K562 (cell line): ENCODE measurements around the gene DAZAP1. TPM values are rescaled to one million over a fixed set of nuclear protein-coding genes. Genes with fewer than 3 reads are reported as not detected.
"Not testable (repeated sequence)": the region's sequence is repeated elsewhere in the genome, so short reads cannot be mapped to it uniquely, and the experiment has no call there.

ENCODE experiments used
- ATAC-seq: fragments of 200-7000 bp; cut with Tn5 transposase; 3 replicates; pipeline ENCODE4 v1.9.1; 2020; ENCODE audit warnings: moderate library complexity
- BruUV-seq: library from RNA; stranded (reverse); fragments of 400-500 nt; replicated peaks from 2 replicates; lab custom pipeline; 2021; lab: Mats Ljungman, UMichigan
- CTCF ChIA-PET: fragments of 300-600 bp; formaldehyde crosslinking; extraction: SDS; loops from one replicate; lab custom pipeline; 2021; ENCODE audit warnings: low intra/inter-chr PET ratio; lab: Yijun Ruan, JAX
- POLR2A ChIA-PET: fragments of 300-600, 350-650 bp; sonication (Branson Sonifier 250); formaldehyde crosslinking; extraction: SDS; loops from one replicate; lab custom pipeline; 2021; ENCODE audit warnings: antibody characterized with exemption, inconsistent platforms; lab: Yijun Ruan, JAX
- DNase-seq, 4 experiments: peaks; one replicate each; pipeline versions ENCODE4 v3.0.0 to v3.0.0-alpha.2; 2011 to 2018; ENCODE audit warnings: low spot score in 3 of 4, mixed read lengths in 3 of 4; ENCODE audit errors: extremely low read depth in 1 of 4
- FAIRE-seq: peaks from 2 replicates; lab custom pipeline; 2011; peaks lifted over from hg19 to GRCh38; lab: Jason Lieb, UNC
- H2AFZ ChIP-seq: 2 replicates; pipeline ENCODE4 v1.6.0; 2011; ENCODE audit warnings: low read depth, low read length, control low read depth, inconsistent platforms
- H3K27ac ChIP-seq: fragments of 200-600 bp; 3 replicates; pipeline ENCODE4 v1.8.0; 2011; ENCODE audit warnings: low read depth, mild to moderate bottlenecking, control low read depth, inconsistent platforms, low read length, moderate library complexity, mixed read lengths; ENCODE audit errors: extremely low read depth
- H3K27me3 ChIP-seq, 2 experiments: fragments of 300-600 bp in 1 of 2; 2 replicates in 1 of 2; 3 replicates in 1 of 2; pipeline versions ENCODE4 v1.6.0 to v1.8.0; 2011; ENCODE audit warnings: inconsistent platforms in 2 of 2, low read length in 2 of 2, mild to moderate bottlenecking in 1 of 2, mixed read lengths in 1 of 2, moderate library complexity in 1 of 2; ENCODE audit not compliant: control insufficient read depth in 2 of 2, insufficient read depth in 2 of 2
- H3K36me3 ChIP-seq: fragments of 300-600 bp; 3 replicates; pipeline ENCODE4 v1.8.0; 2011; ENCODE audit warnings: mild to moderate bottlenecking, low read length, inconsistent platforms; ENCODE audit not compliant: control insufficient read depth, insufficient read depth
- H3K4me1 ChIP-seq, 2 experiments: fragments of 200-600 bp in 1 of 2; replicated peaks in 1 of 2; 2 replicates in 1 of 2; 3 replicates in 1 of 2; pipeline versions ENCODE4 v1.5.1 to v1.8.0; 2011; ENCODE audit warnings: inconsistent platforms in 2 of 2, low read length in 2 of 2, mild to moderate bottlenecking in 1 of 2, mixed read lengths in 1 of 2, moderate library complexity in 1 of 2; ENCODE audit not compliant: control insufficient read depth in 2 of 2, insufficient read depth in 2 of 2
- H3K4me2 ChIP-seq: 2 replicates; pipeline ENCODE4 v1.6.1; 2011; ENCODE audit warnings: low read length, control low read depth, inconsistent platforms, mixed read lengths; ENCODE audit not compliant: insufficient read depth
- H3K4me3 ChIP-seq: fragments of 200-600 bp; sonication (generic), shearing (Covaris generic); 2 replicates; pipeline ENCODE4 v1.5.1; 2016; ENCODE audit warnings: control low read depth, inconsistent platforms
- H3K79me2 ChIP-seq: fragments of 200-600 bp; 3 replicates; pipeline ENCODE4 v1.8.0; 2011; ENCODE audit warnings: low read length, inconsistent platforms; ENCODE audit not compliant: control insufficient read depth, insufficient read depth
- H3K9ac ChIP-seq, 2 experiments: 2 replicates each; pipeline versions ENCODE4 v1.6.0 to v1.6.1; 2011; ENCODE audit warnings: low read depth in 2 of 2, low read length in 2 of 2, control low read depth in 1 of 2, inconsistent platforms in 1 of 2, mild to moderate bottlenecking in 1 of 2, mixed read lengths in 1 of 2; ENCODE audit not compliant: insufficient read depth in 1 of 2
- H3K9me1 ChIP-seq: one replicate; pipeline ENCODE4 v1.6.0; 2011; ENCODE audit warnings: inconsistent platforms, mild to moderate bottlenecking, low read length, moderate library complexity; ENCODE audit not compliant: control insufficient read depth, insufficient read depth
- H3K9me3 ChIP-seq: replicated peaks from 2 replicates; pipeline ENCODE4 v1.5.1; 2011; ENCODE audit warnings: low read depth, low read length, inconsistent platforms; ENCODE audit not compliant: control insufficient read depth, insufficient read depth
- H4K20me1 ChIP-seq: replicated peaks from 2 replicates; pipeline ENCODE4 v1.6.1; 2011; ENCODE audit warnings: low read length, inconsistent platforms, mixed read lengths; ENCODE audit not compliant: control insufficient read depth, insufficient read depth
- ELF1 ChIP-seq: fragments of 200-800 bp; sonication (Bioruptor generic); IDR thresholded peaks from 2 replicates; pipeline ENCODE4 v1.6.1; 2016; ENCODE audit warnings: missing genetic modification characterization, missing compliant biosample characterization
- FOXJ3 ChIP-seq: sonication (generic); formaldehyde crosslinking; IDR thresholded peaks from 2 replicates; pipeline ENCODE4 v1.4.0; 2020; ENCODE audit warnings: mild to moderate bottlenecking, missing genetic modification reagents
- HNRNPLL ChIP-seq: fragments of 200-400 bp; formaldehyde crosslinking; IDR thresholded peaks from 2 replicates; pipeline ENCODE4 v1.6.1; 2017; ENCODE audit warnings: low read length, low read depth, mild to moderate bottlenecking; ENCODE audit not compliant: poor library complexity, severe bottlenecking
- ILF3 ChIP-seq: fragments of 450-650 bp; IDR thresholded peaks from 2 replicates; pipeline ENCODE4 v1.6.1; 2018; ENCODE audit warnings: antibody characterized with exemption, mild to moderate bottlenecking, moderate library complexity, borderline replicate concordance
- MYBL2 ChIP-seq, 2 experiments: fragments of 450-650 bp in 1 of 2; sonication (generic) in 1 of 2; formaldehyde crosslinking in 1 of 2; IDR thresholded peaks; 2 replicates each; pipeline versions ENCODE4 v1.6.1 to v1.8.1; 2017 to 2022; ENCODE audit warnings: borderline replicate concordance in 1 of 2, inconsistent platforms in 1 of 2, low read depth in 1 of 2, mild to moderate bottlenecking in 1 of 2, missing genetic modification reagents in 1 of 2, moderate library complexity in 1 of 2
- NFRKB ChIP-seq: fragments of 450-650 bp; IDR thresholded peaks from 2 replicates; pipeline ENCODE4 v1.6.1; 2016; ENCODE audit warnings: low read depth
- TBL1XR1 ChIP-seq, 2 experiments: IDR thresholded peaks; 2 replicates each; pipeline ENCODE4 v1.6.1; 2012; ENCODE audit warnings: improper control_type of control experiment in 2 of 2, low read length in 2 of 2, mild to moderate bottlenecking in 1 of 2
- TSC22D4 ChIP-seq: fragments of 450-650 bp; IDR thresholded peaks from 2 replicates; pipeline ENCODE4 v1.6.1; 2016; ENCODE audit warnings: missing genetic modification characterization, missing biosample characterization, control low read depth
- ZBED1 ChIP-seq: IDR thresholded peaks from 2 replicates; pipeline ENCODE4 v1.6.1; 2014
- ZNF24 ChIP-seq: fragments of 450-650 bp; IDR thresholded peaks from 2 replicates; pipeline ENCODE4 v1.6.1; 2016
- ZNF668 ChIP-seq: fragments of 250-450 bp; sonication (Bioruptor Pico); IDR thresholded peaks from 2 replicates; pipeline ENCODE4 v1.8.0; 2022; ENCODE audit warnings: mild to moderate bottlenecking, inconsistent platforms
- ZNF764 ChIP-seq: fragments of 250-450 bp; sonication (Bioruptor Pico); IDR thresholded peaks from 2 replicates; pipeline ENCODE4 v1.4.0; 2020; ENCODE audit warnings: low read depth, mild to moderate bottlenecking, moderate library complexity
- WGBS: fragments of 100-300 bp; shearing (Covaris generic); methylation state at CpG from one replicate; pipeline ENCODE4 v1.1.6; 2016; ENCODE audit warnings: low coverage, mixed read lengths; ENCODE audit not compliant: insufficient coverage; ENCODE audit errors: missing lambda C conversion rate; 5-methylcytosine and 5-hydroxymethylcytosine counted together
- in situ Hi-C: fragments of 300-500 bp; cut with MboI; formaldehyde crosslinking; loops from 4 replicates; pipeline ENCODE4 v1.15.0; 2018; ENCODE audit warnings: inconsistent platforms, mixed read lengths
- intact Hi-C: fragments of 100-400 bp; cut with micrococcal nuclease; formaldehyde crosslinking; loops from 2 replicates; pipeline ENCODE4 v1.14.2; 2022
- polyA plus RNA-seq, 8 experiments: library from polyadenylated mRNA; depleted of rRNA in 4 of 8; stranded (reverse) in 5 of 8; unstranded in 3 of 8; fragments of >200 nt; fragmentation: Nextera tagmentation in 2 of 8; fragmentation: Illumina TruSeq in 1 of 8; extraction: Ambion mirVana in 2 of 8; extraction: Trizol in 1 of 8; gene quantifications; 2 replicates each; pipeline versions ENCODE4 v1.2.1 to v1.2.3, GENCODE V29; 2011 to 2014; ENCODE audit warnings: inconsistent platforms in 1 of 8, missing spikeins in 1 of 8
- total RNA-seq, 7 experiments: library from RNA; depleted of rRNA in 6 of 7; stranded (reverse); fragments of >200 nt in 6 of 7; fragmentation: Illumina TruSeq in 2 of 7; extraction: Trizol in 2 of 7; gene quantifications; 2 replicates each; pipeline versions ENCODE4 v1.2.1 to v1.2.3, GENCODE V29; 2011 to 2021; ENCODE audit warnings: low replicate concordance in 1 of 7
- TF ChIP-seq, protein P1 (sequence below): fragments of 450-650 bp; IDR thresholded peaks from one replicate; pipeline ENCODE4 v1.6.1; 2018; ENCODE audit warnings: mild to moderate bottlenecking, moderate library complexity; ENCODE audit not compliant: partially characterized antibody

DAZAP1 gene
- total and polyA plus RNA-seq, 9 of the 15 experiments (the other 6 are each of a cell fraction or from before 2014, with no cell fraction given) = 10.8 to 289 (median 142) TPM

DNA sequence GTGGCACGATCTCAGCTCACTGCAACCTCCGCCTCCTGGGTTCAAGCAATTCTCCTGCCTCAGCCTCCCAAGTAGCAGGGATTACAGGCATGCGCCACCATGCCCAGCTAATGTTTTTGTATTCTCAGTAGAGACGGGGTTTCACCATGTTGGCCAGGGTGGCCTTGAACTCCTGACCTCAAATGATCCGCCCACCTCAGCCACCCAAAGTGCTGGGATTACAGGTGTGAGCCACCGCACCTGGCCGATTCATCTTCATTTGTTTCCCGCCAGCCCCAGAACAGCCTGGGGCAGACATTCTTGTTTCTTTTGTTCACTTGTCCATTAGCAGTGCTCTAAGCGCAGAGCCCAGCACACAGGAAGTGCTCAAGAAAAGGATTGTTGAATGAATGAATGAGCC lies 69.7 kb downstream of the DAZAP1 start:
- ATAC-seq, DNase-seq, BruUV-seq, H3K4me2 ChIP-seq, H4K20me1 ChIP-seq, H3K9me3 ChIP-seq, H3K4me3 ChIP-seq, H3K9me1 ChIP-seq, intact Hi-C loops, CTCF ChIA-PET, H3K27me3 ChIP-seq, H2AFZ ChIP-seq, in situ Hi-C loops, FAIRE-seq: not testable (repeated sequence)
- 0 out of 2 replicates have a peak, but pooled peaks have one; percentile 36 for TF ChIP-seq ZNF24
- Histone ChIP-seq H3K79me2 (peaks cover 44% of the 10 kb centered on the region), H3K4me1 (peaks cover 5 to 83% of the 10 kb centered on the region in 2 experiments; a peak in 4 of 5 replicates), H3K36me3 (peaks cover 33% of the 10 kb centered on the region; the same call in 2 of the 3 replicates), H3K9ac (peak overlapping the region in 1 of 2 experiments; percentile 24; a peak in 2 of 4 replicates), H3K27ac (0 out of 3 replicates have a peak overlapping the region, but pooled peaks have one; percentile 28)
- 95% methylated on average over 6 of the region's 9 CpGs for WGBS
- POLR2A ChIA-PET = interaction anchor here (0.8 kb wide), 1 partner anchor 10 kb away, joined by 4 read pairs; no protein-coding TSS in a partner anchor

DNA sequence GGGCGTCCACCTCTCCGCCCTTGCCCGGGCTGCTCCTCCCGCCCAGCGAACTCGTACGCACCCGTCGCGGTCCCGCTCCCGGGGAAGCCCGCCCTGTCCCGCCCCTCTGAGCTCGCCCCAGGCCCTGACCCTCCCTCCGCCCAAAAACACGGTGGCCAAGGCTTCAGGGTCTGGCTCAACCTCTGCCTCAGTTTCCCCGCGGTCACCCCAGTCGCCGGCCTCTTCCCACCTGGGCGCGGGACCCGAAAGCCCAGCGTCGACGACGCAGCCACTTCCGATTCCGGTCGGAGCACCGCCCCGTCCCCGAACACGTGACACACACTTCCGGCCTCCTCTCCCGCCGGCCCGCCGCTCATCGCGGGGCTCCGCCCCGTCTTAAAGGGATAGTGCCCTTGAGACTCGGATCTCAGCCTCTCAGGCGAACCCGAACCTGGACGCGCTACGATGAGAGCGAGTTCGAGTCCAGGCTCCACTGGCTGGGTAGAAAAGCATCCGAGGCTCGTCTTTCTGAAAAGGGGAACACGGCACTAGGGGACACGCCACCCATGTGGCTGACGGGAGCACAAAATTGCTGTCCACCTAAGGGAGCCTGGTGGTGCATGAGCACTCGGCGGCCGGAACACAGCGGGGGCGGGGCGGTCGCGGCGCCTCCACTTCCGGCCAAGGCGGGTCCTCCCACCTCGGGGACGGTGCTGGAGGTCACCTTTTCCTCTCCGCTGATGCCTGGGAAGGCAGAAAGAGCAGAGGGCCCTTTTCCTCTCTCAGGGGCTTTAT lies 71.7 kb downstream of the DAZAP1 start, which contains the start of gene C19orf25:
Gene C19orf25, minus strand, starts transcription at position 282 of the 774 bp plus-strand sequence. CDS start 312 bp downstream, outside the sequence.
- peaks cover 5 to 77% of the 10 kb centered on the region in 2 experiments; a peak in 4 of 5 replicates for H3K4me1 ChIP-seq
- intact Hi-C loops = loop anchor here (2.0 kb wide), 1 partner anchor 34 kb away; the partner anchor contains the start of gene ADAMTSL5
- 0 out of 2 replicates have a peak, but pooled peaks cover 4% of the 10 kb centered on the region for H4K20me1 ChIP-seq
- BruUV-seq = TSS peak; percentile 83
- POLR2A ChIA-PET = no interaction called here
- H3K4me2 ChIP-seq = peak within 1 kb of the TSS; percentile 85
- CTCF ChIA-PET = interaction anchor here (0.7 kb wide), 1 partner anchor 806 kb away, joined by 3 read pairs; no protein-coding TSS in a partner anchor
- peak within 1 kb of the TSS; percentile 86 to 95 for H3K9ac ChIP-seq
- H3K36me3 ChIP-seq = peaks cover 33% of the 10 kb centered on the region; the same call in 2 of the 3 replicates
- H3K27ac ChIP-seq = peak within 1 kb of the TSS; percentile 94
- H3K27me3 ChIP-seq = no peaks in the 10 kb centered on the region
- no peaks in the 10 kb centered on the region for H3K9me1 ChIP-seq
- peak within 1 kb of the TSS; percentile 97 for H3K4me3 ChIP-seq
- peak within 1 kb of the TSS; percentile 95 for H2AFZ ChIP-seq
- no peaks in the 10 kb centered on the region; the same call in 1 of the 2 replicates for H3K9me3 ChIP-seq
- in situ Hi-C loops = no loop called here
- DNase-seq (peak; percentile 87 to 97 (median 90)), FAIRE-seq (peak; percentile 98), ATAC-seq (peak; percentile 92)
- H3K79me2 ChIP-seq = peaks cover 39% of the 10 kb centered on the region
- under 1% methylated on average over 33 of the region's 71 CpGs for WGBS
- TF ChIP-seq ZNF668 (CRISPR knock-in tag) (no peak), NFRKB (no peak), ILF3 (no peak), TSC22D4 (tag) (no peak), TBL1XR1 (IDR thresholded peaks at IDR 0.05; ENCODE audit: low read length in 2 of 2) (0 out of 4 replicates have a peak, but pooled peaks of 1 of the 2 experiments have one; percentile 32), MYBL2 (IDR thresholded peaks at IDR 0.05; ENCODE audit: low read depth) (no peak), MYBL2 (CRISPR knock-in tag; IDR thresholded peaks at IDR 0.05; ENCODE audit: borderline replicate concordance) (no peak), HNRNPLL (peak; percentile 82), FOXJ3 (CRISPR knock-in tag) (no peak), ZBED1 (no peak), ELF1 (peak; percentile 95), ZNF764 (CRISPR knock-in tag) (peak; percentile 89)
- TF ChIP-seq, protein P1, sequence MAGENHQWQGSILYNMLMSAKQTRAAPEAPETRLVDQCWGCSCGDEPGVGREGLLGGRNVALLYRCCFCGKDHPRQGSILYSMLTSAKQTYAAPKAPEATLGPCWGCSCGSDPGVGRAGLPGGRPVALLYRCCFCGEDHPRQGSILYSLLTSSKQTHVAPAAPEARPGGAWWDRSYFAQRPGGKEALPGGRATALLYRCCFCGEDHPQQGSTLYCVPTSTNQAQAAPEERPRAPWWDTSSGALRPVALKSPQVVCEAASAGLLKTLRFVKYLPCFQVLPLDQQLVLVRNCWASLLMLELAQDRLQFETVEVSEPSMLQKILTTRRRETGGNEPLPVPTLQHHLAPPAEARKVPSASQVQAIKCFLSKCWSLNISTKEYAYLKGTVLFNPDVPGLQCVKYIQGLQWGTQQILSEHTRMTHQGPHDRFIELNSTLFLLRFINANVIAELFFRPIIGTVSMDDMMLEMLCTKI = no peak
